Duodenal mucosa (tissue), 2 donors: ENCODE measurements around the gene PHACTR2.
"Not testable (repeated sequence)": the region's sequence is repeated elsewhere in the genome, so short reads cannot be mapped to it uniquely, and the experiment has no call there.

Experiments used
- H3K27ac ChIP-seq: one replicate; pipeline ENCODE4 v1.7.0; 2013; ENCODE audit warnings: low read depth, low read length
- H3K27me3 ChIP-seq, 2 donors: one replicate each; pipeline ENCODE4 v1.7.0; 2013; ENCODE audit warnings: low read length in 2 of 2, control low read depth in 1 of 2; ENCODE audit not compliant: insufficient read depth in 2 of 2, control insufficient read depth in 1 of 2
- H3K36me3 ChIP-seq, 2 donors: one replicate each; pipeline ENCODE4 v1.7.0; 2013; ENCODE audit warnings: low read length in 2 of 2, control low read depth in 1 of 2; ENCODE audit not compliant: insufficient read depth in 2 of 2, control insufficient read depth in 1 of 2
- H3K4me1 ChIP-seq, 2 donors: one replicate each; pipeline ENCODE4 v1.7.0; 2013; ENCODE audit warnings: low read length in 2 of 2, control low read depth in 1 of 2; ENCODE audit not compliant: insufficient read depth in 2 of 2, control insufficient read depth in 1 of 2
- H3K4me3 ChIP-seq, 2 donors: one replicate each; pipeline ENCODE4 v1.7.0; 2013; ENCODE audit warnings: low read length in 2 of 2, low read depth in 1 of 2
- H3K9ac ChIP-seq, 2 donors: one replicate each; pipeline ENCODE4 v1.7.0; 2013; ENCODE audit warnings: low read length in 2 of 2, low read depth in 1 of 2
- H3K9me3 ChIP-seq, 2 donors: one replicate each; pipeline ENCODE4 v1.7.0; 2013; ENCODE audit warnings: low read length in 2 of 2, control low read depth in 1 of 2; ENCODE audit not compliant: control insufficient read depth in 1 of 2

The PHACTR2 gene

DNA sequence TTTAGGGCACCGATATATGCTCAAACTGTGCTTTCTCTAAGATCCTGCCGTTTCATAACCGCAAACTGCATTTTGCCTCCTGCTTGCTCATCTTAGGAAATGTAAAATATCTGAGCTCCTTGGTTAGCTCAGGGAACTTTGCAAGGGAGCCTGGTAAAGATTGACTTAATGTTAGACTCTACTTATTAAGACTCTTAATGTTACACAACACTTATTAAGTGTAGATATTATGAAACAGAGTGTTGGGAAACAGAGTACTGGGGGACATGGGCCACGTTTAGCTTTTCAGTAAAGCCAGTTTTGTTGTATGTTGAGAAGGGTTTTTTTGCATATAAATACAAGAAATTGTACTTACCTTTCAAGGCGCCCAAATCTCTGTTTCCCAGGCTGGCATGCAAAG is 167.3 kb downstream of the PHACTR2 start:
- H3K9ac ChIP-seq, result no peak overlapping the region
- H3K27me3 ChIP-seq, result no peaks in the 10 kb centered on the region
- peaks cover 29 to 54% of the 10 kb centered on the region in 2 donors for H3K36me3 ChIP-seq
- no peaks in the 10 kb centered on the region for H3K9me3 ChIP-seq
- H3K27ac ChIP-seq, result no peak overlapping the region
- H3K4me3 ChIP-seq, result no peak overlapping the region
- H3K4me1 ChIP-seq, result peaks cover 10 to 11% of the 10 kb centered on the region in 2 donors

GRCh38 chr6:143851706-143852105 is 173.9 kb downstream of the PHACTR2 start:
- H3K4me1 ChIP-seq, H3K27ac ChIP-seq, H3K9me3 ChIP-seq, H3K4me3 ChIP-seq, H3K9ac ChIP-seq, H3K27me3 ChIP-seq: not testable (repeated sequence)
- peaks cover 28 to 72% of the 10 kb centered on the region in 2 donors for H3K36me3 ChIP-seq

- not testable (repeated sequence) for H3K9ac ChIP-seq, H3K27ac ChIP-seq, H3K27me3 ChIP-seq, H3K9me3 ChIP-seq, H3K4me3 ChIP-seq, H3K4me1 ChIP-seq
- H3K36me3 ChIP-seq, result peaks cover 29 to 72% of the 10 kb centered on the region in 2 donors
Measured at GRCh38 chr6:143855057-143855456, 177.3 kb downstream of the PHACTR2 start.

- not testable (repeated sequence) for H3K27ac ChIP-seq, H3K4me1 ChIP-seq, H3K9me3 ChIP-seq, H3K9ac ChIP-seq, H3K27me3 ChIP-seq, H3K4me3 ChIP-seq
- H3K36me3 ChIP-seq, result peaks cover 25 to 71% of the 10 kb centered on the region in 2 donors
Measured at GRCh38 chr6:143856762-143857161, 179.0 kb downstream of the PHACTR2 start.

DNA sequence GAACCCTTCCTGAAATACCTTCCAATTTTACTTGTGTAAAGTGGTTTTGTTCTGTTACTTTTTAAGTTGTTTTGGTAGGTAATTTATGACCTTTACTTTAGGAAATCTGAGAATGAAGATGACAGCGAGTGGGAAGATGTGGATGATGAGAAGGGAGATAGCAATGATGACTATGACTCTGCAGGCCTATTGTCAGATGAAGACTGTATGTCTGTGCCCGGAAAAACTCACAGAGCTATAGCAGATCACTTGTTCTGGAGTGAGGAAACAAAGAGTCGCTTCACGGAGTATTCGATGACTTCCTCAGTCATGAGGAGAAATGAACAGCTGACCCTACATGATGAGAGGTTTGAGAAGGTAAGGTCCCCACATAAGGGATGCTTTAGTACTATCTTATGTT is 179.9 kb downstream of the PHACTR2 start:
- H3K4me1 ChIP-seq, result no peaks in the 10 kb centered on the region
- H3K9ac ChIP-seq, result no peak overlapping the region
- peaks cover 0 to 3% of the 10 kb centered on the region in 2 donors for H3K9me3 ChIP-seq
- H3K4me3 ChIP-seq, result no peak overlapping the region
- H3K36me3 ChIP-seq, result peaks cover 28 to 80% of the 10 kb centered on the region in 2 donors
- H3K27me3 ChIP-seq, result no peaks in the 10 kb centered on the region
- no peak overlapping the region for H3K27ac ChIP-seq

DNA sequence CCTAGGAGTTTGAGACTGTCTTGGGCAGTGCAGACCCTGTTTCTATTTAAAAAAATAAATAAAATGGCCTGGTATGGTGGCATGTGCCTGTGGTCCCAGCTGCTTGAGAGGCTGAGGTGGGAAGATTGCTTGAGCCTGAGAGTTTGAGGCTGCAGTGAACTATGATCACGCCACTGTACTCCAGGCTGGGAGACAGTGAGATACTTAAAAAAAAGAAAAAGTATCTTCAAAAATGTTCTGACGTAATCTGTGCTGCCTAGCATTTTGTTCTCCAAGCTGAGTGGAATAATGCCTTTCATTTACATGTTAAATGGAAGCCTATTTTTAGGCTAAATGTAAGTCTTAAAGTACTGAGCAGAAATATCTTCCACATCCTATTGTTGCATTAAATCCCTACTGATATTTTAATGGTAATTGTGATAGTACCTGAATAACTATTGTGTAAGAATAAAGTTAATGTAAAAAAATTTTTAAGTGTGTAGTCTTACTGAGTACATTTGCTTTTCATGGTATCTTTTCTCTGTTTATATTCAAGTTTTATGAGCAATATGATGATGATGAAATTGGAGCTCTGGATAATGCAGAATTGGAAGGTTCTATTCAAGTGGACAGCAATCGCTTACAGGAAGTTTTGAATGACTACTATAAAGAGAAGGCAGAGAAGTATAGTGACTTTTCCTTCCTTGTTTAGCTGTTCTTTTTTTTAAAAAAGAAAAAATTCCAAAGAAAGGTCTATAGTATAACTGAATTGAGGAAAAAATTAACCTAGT is 182.3 kb downstream of the PHACTR2 start:
- Histone ChIP-seq H3K27me3 (no peaks in the 10 kb centered on the region), H3K4me1 (no peaks in the 10 kb centered on the region), H3K27ac (no peak overlapping the region), H3K36me3 (peaks cover 28 to 88% of the 10 kb centered on the region in 2 donors), H3K4me3 (no peak overlapping the region), H3K9me3 (peaks cover 0 to 3% of the 10 kb centered on the region in 2 donors), H3K9ac (no peak overlapping the region)

DNA sequence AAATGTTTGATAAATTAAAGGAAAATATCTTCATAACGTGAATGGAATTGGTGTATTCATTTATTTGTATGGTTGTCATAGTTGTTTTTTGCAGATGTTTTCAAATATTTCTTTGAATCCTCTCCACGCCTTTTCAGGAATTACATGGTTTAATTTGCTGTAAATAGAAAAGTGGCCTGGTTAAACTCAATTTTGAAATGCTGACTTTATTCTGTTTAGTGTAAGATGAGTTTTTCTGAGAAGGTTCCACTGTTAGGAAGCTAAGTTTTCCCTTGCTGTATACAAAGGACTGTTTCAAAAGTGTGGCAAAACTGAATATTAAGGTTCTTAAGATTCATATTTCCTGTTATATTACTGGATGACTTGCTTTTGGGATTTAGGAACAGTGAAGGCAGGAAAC is 186.0 kb downstream of the PHACTR2 start:
- no peaks in the 10 kb centered on the region for H3K27me3 ChIP-seq
- no peak overlapping the region for H3K9ac ChIP-seq
- H3K27ac ChIP-seq, result no peak overlapping the region
- H3K4me1 ChIP-seq, result no peaks in the 10 kb centered on the region
- peaks cover 13 to 61% of the 10 kb centered on the region in 2 donors for H3K36me3 ChIP-seq
- no peak overlapping the region for H3K4me3 ChIP-seq
- no peaks in the 10 kb centered on the region for H3K9me3 ChIP-seq

DNA sequence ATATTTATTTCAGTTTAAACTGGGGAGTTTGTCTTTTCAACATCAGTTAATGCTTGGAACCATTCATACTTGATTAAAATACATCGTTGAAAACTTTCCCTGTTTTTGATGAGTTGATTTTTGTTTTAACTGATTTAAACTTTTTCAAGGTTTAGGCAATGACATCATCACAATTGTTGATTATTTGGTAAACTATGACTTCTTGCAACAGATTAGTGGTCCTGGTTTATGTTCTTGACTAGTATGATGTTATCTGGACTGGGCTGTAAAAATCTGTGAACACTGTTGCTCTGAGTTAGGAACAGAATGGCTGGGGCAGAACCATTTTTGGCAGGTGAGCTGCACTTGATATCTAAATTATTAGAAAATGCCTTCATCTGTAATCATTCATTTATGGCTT is 186.5 kb downstream of the PHACTR2 start, which contains the start of gene ZC2HC1B:
TSS of gene ZC2HC1B (plus strand) at position 241 of the 400 bp plus-strand sequence. CDS start at position 307, 66 bp downstream.
- peaks cover 8 to 57% of the 10 kb centered on the region in 2 donors for H3K36me3 ChIP-seq
- no peaks in the 10 kb centered on the region for H3K27me3 ChIP-seq
- no peak within 1 kb of the TSS for H3K4me3 ChIP-seq
- H3K27ac ChIP-seq, result no peak within 1 kb of the TSS
- no peak within 1 kb of the TSS for H3K9ac ChIP-seq
- no peaks in the 10 kb centered on the region for H3K4me1 ChIP-seq
- no peaks in the 10 kb centered on the region for H3K9me3 ChIP-seq

DNA sequence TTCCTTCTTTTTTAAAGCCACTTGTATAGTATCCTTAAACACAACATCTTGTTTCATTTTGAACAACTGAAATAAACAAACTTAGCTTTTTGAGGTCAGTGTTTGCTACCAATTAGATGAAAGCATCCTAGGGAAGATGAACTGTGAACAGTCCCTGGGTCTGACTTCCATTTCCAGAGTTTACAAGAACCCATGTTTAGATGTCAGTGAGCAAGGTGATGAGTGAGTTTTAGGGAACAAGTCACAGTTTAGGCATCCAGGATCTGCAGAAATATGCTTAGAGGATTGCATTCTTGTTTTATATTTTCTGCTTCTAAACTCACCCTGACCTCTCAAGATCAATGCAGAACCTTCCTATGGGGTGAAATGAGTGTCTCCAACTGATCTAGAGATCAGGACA is 189.5 kb downstream of the PHACTR2 start:
- Histone ChIP-seq H3K9ac (no peak overlapping the region), H3K27ac (no peak overlapping the region), H3K4me3 (no peak overlapping the region)

DNA sequence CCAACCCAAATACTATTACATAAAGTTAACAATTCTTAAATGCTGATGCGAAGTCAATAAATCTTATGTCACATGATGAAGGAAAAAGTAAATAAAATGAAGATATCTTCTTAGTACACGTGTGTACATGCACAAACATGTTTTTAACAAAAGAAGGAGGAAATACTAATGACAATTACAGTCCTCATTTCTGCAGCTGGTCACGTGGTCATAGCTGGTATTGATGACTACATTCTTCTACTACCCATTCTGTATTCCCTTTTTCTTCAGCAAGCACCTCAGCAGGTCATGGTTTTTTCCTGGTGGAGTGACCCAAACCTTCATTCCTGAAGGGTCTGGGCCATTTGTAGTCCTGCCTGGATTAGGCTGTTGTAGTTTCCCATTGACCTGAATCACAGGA is 191.0 kb downstream of the PHACTR2 start:
- not testable (repeated sequence) for H3K27me3 ChIP-seq

More for the DNA sequence above, 189.5 kb downstream of the PHACTR2 start:
- Histone ChIP-seq H3K36me3 (peaks cover 0 to 29% of the 10 kb centered on the region in 2 donors), H3K27me3 (no peaks in the 10 kb centered on the region), H3K9me3 (no peaks in the 10 kb centered on the region), H3K4me1 (no peaks in the 10 kb centered on the region)

More for the DNA sequence above, 191.0 kb downstream of the PHACTR2 start:
- H3K9me3 ChIP-seq, H3K9ac ChIP-seq, H3K4me3 ChIP-seq, H3K4me1 ChIP-seq, H3K27ac ChIP-seq: not testable (repeated sequence)
- peaks cover 0 to 15% of the 10 kb centered on the region in 2 donors for H3K36me3 ChIP-seq
